ENCODE results near the gene CORO7.

The CORO7 gene

GRCh38 chr16:4350787-4351659 is 65.4 kb downstream of the CORO7 start, which contains the start of gene PAM16:
Gene PAM16, minus strand, starts transcription at chr16:4351321. Its CDS starts 87 bp downstream, at chr16:4351234.
- TF ChIP-seq EZH2 (IDR thresholded peaks at IDR 0.05; ENCODE audit: borderline replicate concordance, low read depth, low read length, severe bottlenecking): no peak
- peak; percentile 33 for TF ChIP-seq CTCF (IDR thresholded peaks at IDR 0.05; ENCODE audit: borderline replicate concordance, extremely low read depth, low read length, poor library complexity, severe bottlenecking)
- ATAC-seq (ENCODE audit: insufficient read depth, low read depth) (peak; percentile 95), DNase-seq (peak; percentile 99)
- Histone ChIP-seq H3K27ac (ENCODE audit: low read length) (peak within 1 kb of the TSS; percentile 93), H3K4me1 (ENCODE audit: insufficient read depth, low read length) (peaks cover 34% of the 10 kb centered on the region), H3K4me3 (ENCODE audit: low read depth in 1 of 2, low read length in 2 of 2) (peak within 1 kb of the TSS; percentile 100), H3K36me3 (ENCODE audit: insufficient read depth, low read length) (peaks cover 35% of the 10 kb centered on the region), H2AFZ (ENCODE audit: low read depth, low read length) (peak within 1 kb of the TSS; percentile 99), H3K79me2 (ENCODE audit: insufficient read depth, low read length) (peaks cover 49% of the 10 kb centered on the region), H3K9ac (ENCODE audit: low read depth, low read length) (peak within 1 kb of the TSS; percentile 99), H4K20me1 (ENCODE audit: insufficient read depth, low read length) (peaks cover 33% of the 10 kb centered on the region), H3K4me2 (ENCODE audit: insufficient read depth, low read length) (peak within 1 kb of the TSS; percentile 97), H3K27me3 (ENCODE audit: insufficient read depth, low read length, poor library complexity) (no peaks in the 10 kb centered on the region), H3K9me3 (ENCODE audit: insufficient read depth, low read length, severe bottlenecking) (no peaks in the 10 kb centered on the region)

- Histone ChIP-seq H4K20me1 (ENCODE audit: insufficient read depth, low read length) (peaks cover 38% of the 10 kb centered on the region), H3K27ac (ENCODE audit: low read length) (peak overlapping the region; percentile 93), H3K4me1 (ENCODE audit: insufficient read depth, low read length) (peaks cover 34% of the 10 kb centered on the region), H3K9me3 (ENCODE audit: insufficient read depth, low read length, severe bottlenecking) (no peaks in the 10 kb centered on the region), H3K79me2 (ENCODE audit: insufficient read depth, low read length) (peaks cover 55% of the 10 kb centered on the region), H3K27me3 (ENCODE audit: insufficient read depth, low read length, poor library complexity) (no peaks in the 10 kb centered on the region), H3K36me3 (ENCODE audit: insufficient read depth, low read length) (peaks cover 35% of the 10 kb centered on the region), H3K4me2 (ENCODE audit: insufficient read depth, low read length) (peak overlapping the region; percentile 97), H3K4me3 (ENCODE audit: low read depth in 1 of 2, low read length in 2 of 2) (peak overlapping the region; percentile 100), H3K9ac (ENCODE audit: low read depth, low read length) (peak overlapping the region; percentile 99), H2AFZ (ENCODE audit: low read depth, low read length) (peak overlapping the region; percentile 99)
- DNase-seq: no peak
- peak; percentile 3; the same call in 1 of the 3 replicates for ATAC-seq (ENCODE audit: insufficient read depth, low read depth)
- TF ChIP-seq EZH2 (IDR thresholded peaks at IDR 0.05; ENCODE audit: borderline replicate concordance, low read depth, low read length, severe bottlenecking) (no peak), CTCF (IDR thresholded peaks at IDR 0.05; ENCODE audit: borderline replicate concordance, extremely low read depth, low read length, poor library complexity, severe bottlenecking) (no peak)
These were observed 66.0 kb downstream of the CORO7 start for GRCh38 chr16:4350365-4350786.

GRCh38 chr16:4349332-4349731 is 67.1 kb downstream of the CORO7 start:
- no peak for TF ChIP-seq EZH2 (IDR thresholded peaks at IDR 0.05; ENCODE audit: borderline replicate concordance, low read depth, low read length, severe bottlenecking)
- no peak for TF ChIP-seq CTCF (IDR thresholded peaks at IDR 0.05; ENCODE audit: borderline replicate concordance, extremely low read depth, low read length, poor library complexity, severe bottlenecking)
- peaks cover 60% of the 10 kb centered on the region for H3K79me2 ChIP-seq (ENCODE audit: insufficient read depth, low read length)
- no peak overlapping the region for H2AFZ ChIP-seq (ENCODE audit: low read depth, low read length)
- no peak overlapping the region for H3K27ac ChIP-seq (ENCODE audit: low read length)
- H3K4me3 ChIP-seq (ENCODE audit: low read depth in 1 of 2, low read length in 2 of 2): peak overlapping the region in 1 of 2 experiments; percentile 100; a peak in 1 of 4 replicates
- H3K36me3 ChIP-seq (ENCODE audit: insufficient read depth, low read length): peaks cover 26% of the 10 kb centered on the region
- ATAC-seq (ENCODE audit: insufficient read depth, low read depth) (no peak), DNase-seq (no peak)
- H4K20me1 ChIP-seq (ENCODE audit: insufficient read depth, low read length): peaks cover 39% of the 10 kb centered on the region
- H3K9me3 ChIP-seq (ENCODE audit: insufficient read depth, low read length, severe bottlenecking): no peaks in the 10 kb centered on the region
- peaks cover 34% of the 10 kb centered on the region for H3K4me1 ChIP-seq (ENCODE audit: insufficient read depth, low read length)
- H3K9ac ChIP-seq (ENCODE audit: low read depth, low read length): peak overlapping the region; percentile 99
- H3K4me2 ChIP-seq (ENCODE audit: insufficient read depth, low read length): peak overlapping the region; percentile 97
- H3K27me3 ChIP-seq (ENCODE audit: insufficient read depth, low read length, poor library complexity): no peaks in the 10 kb centered on the region
